Fibroblast of skin of left quadriceps (primary cell): ENCODE results near the gene ABCG8.
"Not testable (repeated sequence)": the region's sequence is repeated elsewhere in the genome, so short reads cannot be mapped to it uniquely, and the experiment has no call there.

Experiments
- DNase-seq, 2 experiments: peaks; one replicate each; pipeline ENCODE4 v3.0.0-alpha.2; 2013; ENCODE audit warnings: low read depth in 2 of 2

Gene ABCG8

DNA sequence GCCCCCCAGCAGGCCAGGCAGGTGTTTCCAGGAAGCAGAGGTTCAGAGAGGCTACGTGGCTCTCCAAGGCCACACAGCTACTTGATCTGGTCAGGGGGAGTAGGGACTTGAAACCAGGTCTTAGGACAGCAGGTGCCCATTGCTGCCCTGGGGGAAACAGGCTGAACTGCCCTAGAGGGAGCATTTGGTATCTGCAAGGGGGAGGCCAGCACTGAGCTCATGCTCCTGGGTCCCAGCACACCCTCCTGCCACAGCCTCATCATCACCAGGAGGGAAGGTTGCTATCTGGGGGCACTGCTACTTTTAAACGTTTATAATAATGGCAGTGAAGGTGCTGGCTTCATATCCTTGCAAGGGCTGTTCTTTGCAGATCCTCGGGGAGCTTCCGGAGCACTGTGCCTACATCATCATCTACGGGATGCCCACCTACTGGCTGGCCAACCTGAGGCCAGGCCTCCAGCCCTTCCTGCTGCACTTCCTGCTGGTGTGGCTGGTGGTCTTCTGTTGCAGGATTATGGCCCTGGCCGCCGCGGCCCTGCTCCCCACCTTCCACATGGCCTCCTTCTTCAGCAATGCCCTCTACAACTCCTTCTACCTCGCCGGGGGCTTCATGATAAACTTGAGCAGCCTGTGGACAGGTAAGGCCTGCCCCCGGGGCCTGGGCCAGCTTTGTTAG is 36.1 kb downstream of the ABCG8 start:
- DNase-seq: no peak

- peak in 1 of 2 experiments; percentile 8 for DNase-seq
Measured at GRCh38 chr2:43877782-43878464, 39.2 kb downstream of the ABCG8 start.

- DNase-seq: no peak
Measured at GRCh38 chr2:43879261-43879660, 40.5 kb downstream of the ABCG8 start.

GRCh38 chr2:43880471-43880870 is 41.7 kb downstream of the ABCG8 start:
- DNase-seq: no peak

DNA sequence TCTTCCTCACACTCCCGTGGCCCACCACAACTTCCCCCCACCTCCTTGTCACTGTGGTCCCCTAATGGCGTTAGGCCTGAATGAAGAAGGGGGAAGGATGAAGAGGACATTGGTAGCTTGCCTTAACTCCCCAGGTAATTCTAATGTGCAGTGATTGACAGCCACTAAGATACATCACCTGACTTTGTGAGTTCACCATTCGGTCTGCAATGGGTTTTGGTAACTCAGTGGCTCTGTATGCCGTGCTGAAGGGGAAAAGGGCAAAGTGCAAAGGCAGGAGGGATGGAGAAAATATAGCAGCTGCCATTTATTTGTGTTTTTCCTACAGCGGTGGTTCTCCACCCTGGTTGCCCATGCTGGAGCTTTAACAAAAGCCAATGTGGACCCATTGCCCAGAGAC is 42.2 kb downstream of the ABCG8 start:
- no peak for DNase-seq

DNA sequence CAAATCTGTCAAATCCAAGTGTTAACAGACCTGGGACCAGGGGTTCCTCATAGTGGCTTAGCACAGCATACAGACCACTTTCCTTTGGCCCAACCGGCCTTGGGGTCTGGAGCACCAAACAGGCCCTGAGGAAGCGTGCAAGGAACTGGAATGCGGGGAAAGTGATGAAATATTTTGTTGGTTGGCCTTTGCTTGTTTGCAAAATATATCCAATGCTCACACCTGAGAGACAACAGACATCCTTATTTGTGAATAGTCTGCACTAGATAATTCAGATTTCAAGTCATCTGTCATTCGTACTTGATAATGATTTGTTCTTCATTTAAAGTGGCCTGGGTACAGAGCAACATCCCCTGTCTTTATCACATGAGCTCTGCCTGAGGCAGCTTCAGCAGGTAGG is 43.5 kb downstream of the ABCG8 start:
- no peak for DNase-seq

DNA sequence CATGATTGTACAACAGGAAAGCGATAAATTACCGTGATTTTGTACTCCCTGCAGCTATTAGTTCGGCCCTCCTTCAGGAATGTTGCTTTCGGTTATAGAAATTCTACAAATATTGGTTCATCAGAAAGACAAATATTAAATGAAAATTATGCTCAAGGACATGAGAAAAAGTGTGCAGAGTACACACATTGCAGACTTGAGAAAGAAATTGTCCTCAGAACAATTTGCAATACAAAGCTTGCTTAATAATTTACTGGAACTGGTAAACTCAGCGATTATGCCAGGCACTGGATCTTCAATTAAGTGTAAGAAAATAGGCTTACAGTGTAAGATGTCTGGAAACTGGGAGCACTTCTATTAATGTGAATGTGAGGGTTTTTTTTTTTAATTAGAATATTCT is 45.9 kb downstream of the ABCG8 start:
- DNase-seq: no peak

DNA sequence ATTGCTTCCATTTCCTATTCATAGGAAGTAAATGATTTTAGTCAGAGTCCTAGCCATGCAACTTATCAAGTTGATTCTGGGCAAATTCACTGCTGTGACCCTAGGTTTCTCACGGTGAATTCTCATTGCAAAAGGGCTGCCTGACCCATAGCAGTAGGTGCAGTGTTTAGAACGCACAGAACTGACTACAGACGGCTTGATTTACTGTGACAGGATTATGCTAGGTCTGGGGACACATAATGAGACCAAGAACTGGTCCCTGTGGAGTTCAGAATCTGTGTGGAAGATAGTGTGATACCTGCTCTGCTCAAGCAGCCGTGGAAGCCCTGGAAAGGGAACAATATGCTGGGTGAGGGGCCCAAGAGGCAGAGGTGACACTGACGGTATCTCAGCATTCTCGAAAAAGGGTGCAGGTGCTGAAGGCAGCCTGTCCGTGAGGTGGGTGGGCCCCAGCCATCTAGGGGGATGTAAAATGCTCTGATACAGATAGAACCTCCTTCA is 46.4 kb downstream of the ABCG8 start:
- DNase-seq: no peak

DNA sequence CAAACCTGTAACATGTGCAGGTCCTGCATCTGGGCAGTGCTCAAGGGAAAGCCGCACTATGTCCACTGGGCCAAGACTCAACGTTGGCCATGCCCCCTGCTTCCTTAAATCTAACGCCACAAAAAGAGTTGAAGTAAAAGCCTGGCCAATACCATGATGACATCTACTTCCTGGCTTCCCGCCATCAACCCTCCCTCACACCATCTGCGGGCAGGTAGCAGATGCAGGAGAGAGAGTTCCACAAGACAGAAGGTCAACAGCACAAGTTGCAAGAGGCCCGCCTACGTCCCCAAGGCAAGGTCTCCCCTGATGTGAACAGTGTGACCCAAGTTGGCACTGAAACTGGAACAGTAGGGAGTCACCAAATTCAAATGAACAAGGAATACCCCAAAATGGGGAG is 48.4 kb downstream of the ABCG8 start:
- DNase-seq: no peak

DNA sequence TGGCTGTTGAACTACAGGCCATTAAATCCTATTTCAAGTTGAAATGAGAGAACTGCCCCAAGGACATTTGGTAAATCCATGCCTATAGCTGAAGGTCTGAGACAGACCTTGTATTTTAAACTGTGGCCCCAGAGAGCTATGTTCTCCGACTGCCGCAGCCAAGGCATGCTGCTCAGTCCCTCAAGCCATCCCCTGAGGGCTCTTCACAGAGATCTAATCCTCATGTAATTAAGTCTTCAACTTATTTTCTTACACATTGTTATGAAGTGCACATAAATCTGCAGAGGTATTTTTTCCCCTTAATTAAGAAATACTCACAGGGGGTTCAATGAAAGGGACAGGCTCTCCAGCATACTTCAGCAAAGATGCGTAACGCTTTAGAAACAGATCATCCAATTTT is 50.6 kb downstream of the ABCG8 start:
- DNase-seq: no peak

DNA sequence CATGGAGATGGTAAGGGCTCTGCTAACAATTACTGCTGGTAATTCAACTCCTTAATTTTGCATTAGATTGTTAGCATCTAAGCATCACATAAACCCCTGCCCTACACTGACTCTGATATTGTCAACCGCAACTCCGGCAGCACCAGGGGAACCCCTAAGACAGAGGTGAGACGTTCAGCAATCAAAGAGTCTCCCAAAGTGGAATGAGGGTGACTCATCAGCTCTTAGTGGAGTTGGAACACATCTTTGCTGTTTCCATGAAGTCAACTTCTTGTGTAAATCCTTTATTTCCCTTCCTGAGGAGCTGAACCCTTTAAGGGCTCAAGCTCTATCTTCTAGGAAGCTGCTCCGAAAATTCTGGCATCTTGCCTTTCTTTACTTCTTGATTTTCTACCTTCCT is 52.1 kb downstream of the ABCG8 start:
- no peak for DNase-seq

GRCh38 chr2:43894743-43895142 is 56.0 kb downstream of the ABCG8 start:
- no peak for DNase-seq

DNA sequence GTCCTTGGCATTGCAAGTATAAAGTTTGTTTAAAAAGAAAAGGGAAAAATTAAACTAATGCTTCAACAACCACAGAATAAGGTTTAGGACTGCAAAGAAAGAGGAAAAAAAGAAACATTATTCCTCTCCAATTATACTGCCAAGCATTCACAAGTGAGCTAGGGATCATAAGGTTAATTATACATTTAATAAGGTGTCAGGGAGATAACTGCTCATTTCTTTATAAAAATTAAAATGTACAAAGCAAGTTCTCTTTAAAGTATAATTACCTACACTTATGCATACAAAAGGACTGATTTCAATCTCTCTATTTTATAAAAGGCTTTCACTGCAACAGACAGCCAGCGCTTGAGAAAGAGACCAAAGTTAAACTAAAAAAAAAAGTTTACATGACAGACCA is 58.1 kb downstream of the ABCG8 start:
- DNase-seq: no peak

DNA sequence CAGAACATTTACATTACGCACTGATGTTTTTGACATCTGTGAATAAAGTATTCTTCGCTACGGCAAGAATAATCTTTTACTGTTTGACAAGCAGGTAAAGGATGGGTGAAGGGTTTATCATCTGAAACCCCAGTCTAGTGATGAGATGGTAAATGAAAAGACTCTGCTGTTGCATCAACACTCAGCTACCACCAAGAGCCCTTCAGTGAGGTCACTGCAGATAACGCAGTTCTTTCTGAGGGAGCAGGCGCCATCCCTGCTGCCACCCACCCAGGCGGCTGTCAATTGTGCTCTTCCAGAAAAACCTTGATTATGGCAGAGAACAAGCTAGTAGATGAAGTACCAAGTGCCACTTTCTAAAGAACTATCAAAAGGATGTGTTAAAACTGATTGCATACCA is 58.7 kb downstream of the ABCG8 start:
- DNase-seq: no peak

- DNase-seq: no peak
Measured at GRCh38 chr2:43898134-43898837, 59.5 kb downstream of the ABCG8 start.

DNA sequence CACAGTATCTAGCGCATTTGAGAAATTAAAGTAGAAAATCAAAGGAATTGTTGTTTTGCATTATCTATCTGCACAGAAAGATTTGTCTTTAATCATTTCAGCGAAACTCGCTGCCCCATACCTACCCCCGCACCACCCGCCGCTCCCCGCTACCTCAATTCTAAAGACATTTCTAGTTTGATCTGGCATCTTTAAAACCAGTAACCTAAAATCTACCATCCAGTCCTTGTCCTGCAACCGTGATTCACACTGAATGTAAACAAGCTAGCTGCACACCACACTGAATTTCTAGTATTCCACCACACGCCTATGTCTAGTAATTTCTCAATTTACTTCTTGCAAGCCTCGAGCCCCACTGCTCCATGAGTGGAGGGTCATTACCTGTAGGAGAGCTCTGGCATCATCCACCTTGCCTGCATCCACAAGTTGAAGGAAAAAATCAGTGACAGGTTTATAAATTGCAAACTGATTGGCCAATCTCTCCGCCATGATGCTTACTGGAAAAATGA is 60.1 kb downstream of the ABCG8 start:
- no peak for DNase-seq

- DNase-seq: no peak
Measured at GRCh38 chr2:43899589-43899988, 60.8 kb downstream of the ABCG8 start.

DNA sequence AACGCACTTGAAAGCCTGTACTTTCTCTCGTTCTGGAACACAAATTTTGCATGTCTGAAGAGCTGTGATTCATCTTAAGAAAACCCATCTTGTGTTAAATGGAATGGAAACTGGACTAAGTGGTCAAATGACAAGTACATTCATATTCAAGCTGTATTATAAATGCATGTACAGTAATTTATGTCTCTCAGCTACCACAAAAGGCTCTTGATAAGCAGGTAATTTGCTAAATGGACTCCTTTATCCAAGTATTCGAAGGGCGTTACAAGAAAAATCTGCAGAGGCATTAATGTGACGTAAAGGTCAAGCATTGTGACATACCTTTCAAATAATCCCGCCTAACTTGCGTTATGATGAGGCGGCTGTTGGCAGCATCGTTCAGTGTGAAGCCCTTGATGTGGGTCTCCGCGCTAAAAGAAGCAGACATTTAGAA is 66.6 kb downstream of the ABCG8 start:
- no peak for DNase-seq

- DNase-seq: no peak
Measured at GRCh38 chr2:43905871-43906270, 67.1 kb downstream of the ABCG8 start.

DNA sequence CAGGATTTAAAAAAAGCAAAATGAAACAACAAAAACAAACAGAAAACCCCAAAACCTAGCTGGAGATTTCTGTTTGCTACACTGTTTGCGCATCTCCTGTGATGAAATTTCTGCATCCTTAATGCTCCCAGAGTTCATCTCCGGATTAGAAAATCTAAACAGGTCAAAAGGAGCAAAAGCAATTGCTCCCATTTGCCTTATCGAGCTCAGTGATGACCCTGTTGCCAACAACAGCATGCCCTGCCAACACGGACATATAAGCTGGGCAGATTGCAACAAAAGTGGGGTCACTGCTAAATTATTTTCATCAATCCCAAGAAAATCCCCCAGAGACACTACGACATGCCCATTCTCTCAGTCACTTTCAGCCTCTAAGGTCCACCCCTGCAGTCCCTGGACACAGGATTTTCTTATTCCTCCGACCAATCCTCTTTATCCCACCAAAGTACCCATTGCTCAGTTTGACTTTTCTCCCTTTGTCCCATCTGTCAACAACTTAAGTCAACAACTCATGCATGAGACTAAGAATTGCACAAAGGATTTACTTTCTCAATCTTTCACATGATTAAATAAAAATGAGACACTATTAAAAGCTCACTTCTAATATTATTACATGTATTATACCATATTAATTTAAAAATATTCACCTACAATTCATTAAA is 67.8 kb downstream of the ABCG8 start:
- DNase-seq: no peak

GRCh38 chr2:43911136-43911790 is 72.5 kb downstream of the ABCG8 start:
- not testable (repeated sequence) for DNase-seq

DNA sequence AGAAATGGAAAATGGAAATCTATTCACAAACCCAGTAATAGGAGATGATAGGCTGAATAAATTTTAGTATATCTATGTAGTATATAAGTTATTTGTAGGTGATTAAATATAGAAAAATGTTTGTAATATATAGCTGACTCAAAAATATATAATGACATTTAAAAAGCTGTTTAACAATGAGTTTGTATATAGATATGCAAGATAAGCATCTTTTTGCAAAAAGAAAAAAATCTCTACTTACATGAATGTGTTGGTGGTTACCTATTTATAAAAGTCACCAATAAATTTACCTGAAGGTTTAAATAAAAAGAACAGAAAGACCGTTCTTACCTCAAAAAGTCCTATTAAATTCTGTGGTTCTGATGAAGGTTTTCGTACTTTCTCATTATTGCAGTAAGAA is 85.7 kb downstream of the ABCG8 start:
- DNase-seq: no peak
